ENCODE results near the gene TTR.

DNA sequence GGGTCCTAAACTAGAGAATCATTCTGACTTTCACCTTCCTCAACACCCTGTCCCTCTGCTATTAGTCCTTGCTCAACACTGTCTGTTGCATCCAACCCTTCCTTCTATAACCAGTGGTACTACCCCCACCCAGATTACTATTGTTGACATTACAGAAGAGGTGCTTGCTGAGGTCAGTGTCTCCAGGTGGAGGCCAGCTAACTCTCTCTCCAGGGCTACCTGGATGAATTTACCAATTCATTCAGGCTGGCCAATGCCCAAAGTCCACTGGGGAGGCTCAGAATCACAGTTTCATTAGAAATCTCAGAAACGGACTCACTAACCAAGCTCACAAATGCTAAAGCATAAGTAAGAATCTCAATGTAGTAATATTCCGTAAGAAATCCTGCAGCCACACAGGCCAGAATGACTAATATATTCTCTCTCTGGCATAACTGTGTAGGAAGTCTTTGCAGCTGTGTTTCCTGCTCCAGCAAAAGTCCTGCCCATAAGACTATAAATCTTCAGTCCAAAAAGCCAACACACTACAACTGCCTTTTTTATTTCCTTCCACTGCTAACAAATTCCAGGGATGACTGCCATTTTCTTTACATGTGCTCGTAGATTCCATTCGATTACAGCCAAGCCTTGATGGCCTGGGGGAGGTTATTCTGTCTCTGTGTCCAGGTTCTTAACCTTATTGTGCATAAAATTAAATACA, 10.0 kb upstream of the TTR start:
- TF ChIP-seq, protein P1, sequence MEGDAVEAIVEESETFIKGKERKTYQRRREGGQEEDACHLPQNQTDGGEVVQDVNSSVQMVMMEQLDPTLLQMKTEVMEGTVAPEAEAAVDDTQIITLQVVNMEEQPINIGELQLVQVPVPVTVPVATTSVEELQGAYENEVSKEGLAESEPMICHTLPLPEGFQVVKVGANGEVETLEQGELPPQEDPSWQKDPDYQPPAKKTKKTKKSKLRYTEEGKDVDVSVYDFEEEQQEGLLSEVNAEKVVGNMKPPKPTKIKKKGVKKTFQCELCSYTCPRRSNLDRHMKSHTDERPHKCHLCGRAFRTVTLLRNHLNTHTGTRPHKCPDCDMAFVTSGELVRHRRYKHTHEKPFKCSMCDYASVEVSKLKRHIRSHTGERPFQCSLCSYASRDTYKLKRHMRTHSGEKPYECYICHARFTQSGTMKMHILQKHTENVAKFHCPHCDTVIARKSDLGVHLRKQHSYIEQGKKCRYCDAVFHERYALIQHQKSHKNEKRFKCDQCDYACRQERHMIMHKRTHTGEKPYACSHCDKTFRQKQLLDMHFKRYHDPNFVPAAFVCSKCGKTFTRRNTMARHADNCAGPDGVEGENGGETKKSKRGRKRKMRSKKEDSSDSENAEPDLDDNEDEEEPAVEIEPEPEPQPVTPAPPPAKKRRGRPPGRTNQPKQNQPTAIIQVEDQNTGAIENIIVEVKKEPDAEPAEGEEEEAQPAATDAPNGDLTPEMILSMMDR (IDR thresholded peaks at IDR 0.05), result no peak
- TF ChIP-seq POLR2A (IDR thresholded peaks at IDR 0.05; ENCODE audit: low read depth), result no peak
- TF ChIP-seq EP300 (IDR thresholded peaks at IDR 0.05), result no peak
- no peak for TF ChIP-seq POLR2AphosphoS5 (IDR thresholded peaks at IDR 0.05)
